ENCODE measurements around the gene PPIL1.

PPIL1 gene

DNA sequence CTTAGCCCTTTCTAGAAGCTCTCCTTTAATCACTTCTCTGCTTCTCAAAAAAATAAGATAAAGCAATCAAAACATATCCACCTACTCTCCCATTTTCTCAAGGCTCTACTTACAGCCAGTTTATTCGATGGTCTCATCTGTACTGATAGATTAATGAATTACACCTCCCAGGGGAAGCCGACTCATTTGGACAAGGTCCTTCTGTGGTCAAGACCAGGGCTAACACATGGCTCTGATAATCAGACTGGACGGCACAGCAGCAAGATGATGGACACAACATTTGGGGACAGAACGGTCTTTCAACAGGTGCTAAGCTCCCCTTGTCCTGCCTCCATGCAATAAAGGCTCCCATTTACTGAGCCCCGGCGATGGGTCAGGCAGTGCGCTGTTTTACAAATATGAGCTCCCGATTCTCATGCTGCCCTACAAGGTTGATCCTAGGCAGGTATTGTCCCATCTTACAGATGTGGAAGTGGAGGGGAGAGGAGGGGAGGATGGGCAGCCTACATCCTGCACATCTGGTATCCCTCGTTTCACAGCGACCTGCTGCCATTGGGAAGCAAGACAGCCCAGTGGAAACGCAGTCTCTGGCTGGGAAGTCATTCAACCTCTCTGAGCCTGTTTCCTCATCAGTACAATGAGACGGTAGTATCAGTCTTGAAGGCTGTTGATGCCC, 51.0 kb downstream of the PPIL1 start:
- H3K4me2 ChIP-seq = no peak overlapping the region
- TF ChIP-seq, protein P1, sequence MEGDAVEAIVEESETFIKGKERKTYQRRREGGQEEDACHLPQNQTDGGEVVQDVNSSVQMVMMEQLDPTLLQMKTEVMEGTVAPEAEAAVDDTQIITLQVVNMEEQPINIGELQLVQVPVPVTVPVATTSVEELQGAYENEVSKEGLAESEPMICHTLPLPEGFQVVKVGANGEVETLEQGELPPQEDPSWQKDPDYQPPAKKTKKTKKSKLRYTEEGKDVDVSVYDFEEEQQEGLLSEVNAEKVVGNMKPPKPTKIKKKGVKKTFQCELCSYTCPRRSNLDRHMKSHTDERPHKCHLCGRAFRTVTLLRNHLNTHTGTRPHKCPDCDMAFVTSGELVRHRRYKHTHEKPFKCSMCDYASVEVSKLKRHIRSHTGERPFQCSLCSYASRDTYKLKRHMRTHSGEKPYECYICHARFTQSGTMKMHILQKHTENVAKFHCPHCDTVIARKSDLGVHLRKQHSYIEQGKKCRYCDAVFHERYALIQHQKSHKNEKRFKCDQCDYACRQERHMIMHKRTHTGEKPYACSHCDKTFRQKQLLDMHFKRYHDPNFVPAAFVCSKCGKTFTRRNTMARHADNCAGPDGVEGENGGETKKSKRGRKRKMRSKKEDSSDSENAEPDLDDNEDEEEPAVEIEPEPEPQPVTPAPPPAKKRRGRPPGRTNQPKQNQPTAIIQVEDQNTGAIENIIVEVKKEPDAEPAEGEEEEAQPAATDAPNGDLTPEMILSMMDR (conservative IDR thresholded peaks at IDR 0.05; ENCODE audit: low read depth, low read length) = no peak
- H3K4me1 ChIP-seq (ENCODE audit: low read depth, poor library complexity, severe bottlenecking) = no peaks in the 10 kb centered on the region
- H2AFZ ChIP-seq (ENCODE audit: low read depth) = no peak overlapping the region
- no peak overlapping the region for H3K9ac ChIP-seq
- no peaks in the 10 kb centered on the region for H4K20me1 ChIP-seq (ENCODE audit: insufficient read depth)
- H3K27ac ChIP-seq = no peak overlapping the region
- H3K36me3 ChIP-seq (ENCODE audit: insufficient read depth) = no peaks in the 10 kb centered on the region
- no peak overlapping the region for H3K4me3 ChIP-seq (IDR thresholded peaks at IDR 0.05; ENCODE audit: insufficient read depth, low read depth, low read length)
- H3K79me2 ChIP-seq (ENCODE audit: insufficient read depth, low read depth) = no peaks in the 10 kb centered on the region
- no peaks in the 10 kb centered on the region for H3K27me3 ChIP-seq (ENCODE audit: insufficient read depth, low read depth)

DNA sequence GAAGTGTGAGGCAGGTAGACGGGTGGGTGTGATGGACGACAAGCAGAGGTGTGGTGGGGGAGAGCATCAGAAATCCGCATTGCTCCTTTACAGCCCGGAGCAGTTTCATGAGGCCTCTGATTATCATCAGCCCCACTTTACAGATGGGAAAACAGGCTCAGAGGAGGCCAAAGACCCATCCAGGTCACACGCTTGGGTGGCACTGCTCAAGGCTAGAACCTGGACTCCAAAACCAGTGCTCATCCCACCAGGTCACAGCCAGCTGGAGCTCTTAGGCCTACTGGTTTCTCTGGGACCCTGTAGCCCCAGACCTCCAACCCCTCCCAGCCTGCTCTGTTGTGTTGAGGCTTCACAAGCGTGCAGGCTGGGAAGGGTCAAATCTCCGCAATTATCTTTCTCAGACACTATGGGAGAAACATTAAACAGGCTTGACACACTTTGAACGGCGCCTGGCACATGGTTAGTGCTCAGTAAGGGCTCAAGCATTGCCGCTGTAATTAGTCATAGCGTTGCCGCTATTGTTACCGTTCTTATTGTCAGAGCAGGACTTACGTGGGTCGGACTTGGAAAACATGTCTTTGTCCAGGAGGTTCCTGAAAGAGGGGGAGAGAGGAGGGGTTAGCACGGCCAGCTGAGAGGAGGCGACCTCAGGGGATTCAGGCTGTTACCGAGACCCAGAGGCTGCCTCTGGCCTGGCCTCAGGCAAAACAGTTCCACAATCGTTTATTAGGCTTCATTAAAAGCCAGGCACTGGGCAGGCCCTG, 51.9 kb downstream of the PPIL1 start:
- Histone ChIP-seq H2AFZ (ENCODE audit: low read depth) (no peak overlapping the region), H3K4me3 (IDR thresholded peaks at IDR 0.05; ENCODE audit: insufficient read depth, low read depth, low read length) (no peak overlapping the region), H3K27me3 (ENCODE audit: insufficient read depth, low read depth) (no peaks in the 10 kb centered on the region), H3K9ac (no peak overlapping the region), H3K4me2 (no peak overlapping the region), H4K20me1 (ENCODE audit: insufficient read depth) (no peaks in the 10 kb centered on the region), H3K79me2 (ENCODE audit: insufficient read depth, low read depth) (no peaks in the 10 kb centered on the region), H3K36me3 (ENCODE audit: insufficient read depth) (no peaks in the 10 kb centered on the region), H3K27ac (no peak overlapping the region), H3K4me1 (ENCODE audit: low read depth, poor library complexity, severe bottlenecking) (no peaks in the 10 kb centered on the region)
- TF ChIP-seq, protein P1 (conservative IDR thresholded peaks at IDR 0.05; ENCODE audit: low read depth, low read length) = no peak

DNA sequence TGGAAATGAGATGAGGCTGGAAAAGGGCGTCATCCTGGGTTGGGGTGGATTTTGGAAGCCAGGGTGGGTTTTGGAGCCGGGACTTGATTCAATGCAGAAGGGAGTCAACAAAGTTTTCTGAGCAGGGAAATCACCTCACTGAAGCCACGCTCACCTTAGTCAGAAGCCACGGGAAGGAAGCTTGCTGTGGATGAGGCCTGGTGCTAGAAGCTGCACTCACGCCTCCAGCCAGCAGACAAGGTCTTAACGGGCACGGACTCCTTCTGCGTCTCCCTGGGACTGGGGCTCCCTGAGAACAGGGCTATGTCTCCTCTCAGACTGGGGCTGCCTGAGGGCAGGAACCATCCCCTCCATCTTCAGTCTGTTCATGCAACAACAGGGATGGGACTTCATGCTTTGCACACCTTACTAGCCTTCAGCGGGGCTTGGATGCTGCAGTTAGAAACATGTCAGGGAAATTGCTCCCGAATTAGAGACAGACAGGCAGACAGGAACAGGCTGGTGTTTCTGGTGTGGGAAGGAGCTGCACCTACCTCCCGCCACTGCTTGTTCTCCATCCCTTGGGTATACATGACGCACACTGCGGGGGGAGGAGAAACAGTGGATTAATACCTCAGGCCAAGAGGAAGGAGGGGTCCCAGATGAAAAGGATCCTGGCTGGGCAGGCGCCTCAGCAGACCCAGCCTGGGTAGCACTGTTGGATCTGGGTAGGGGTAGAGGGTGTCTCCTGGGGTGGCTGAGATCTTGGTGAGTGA, 52.8 kb downstream of the PPIL1 start:
- no peaks in the 10 kb centered on the region for H3K36me3 ChIP-seq (ENCODE audit: insufficient read depth)
- H3K27ac ChIP-seq = no peak overlapping the region
- no peaks in the 10 kb centered on the region for H3K4me1 ChIP-seq (ENCODE audit: low read depth, poor library complexity, severe bottlenecking)
- no peaks in the 10 kb centered on the region for H4K20me1 ChIP-seq (ENCODE audit: insufficient read depth)
- H3K4me2 ChIP-seq = no peak overlapping the region
- no peak overlapping the region for H2AFZ ChIP-seq (ENCODE audit: low read depth)
- no peaks in the 10 kb centered on the region for H3K79me2 ChIP-seq (ENCODE audit: insufficient read depth, low read depth)
- H3K9ac ChIP-seq = no peak overlapping the region
- H3K4me3 ChIP-seq (IDR thresholded peaks at IDR 0.05; ENCODE audit: insufficient read depth, low read depth, low read length) = no peak overlapping the region
- TF ChIP-seq, protein P1 (conservative IDR thresholded peaks at IDR 0.05; ENCODE audit: low read depth, low read length) = no peak
- no peaks in the 10 kb centered on the region for H3K27me3 ChIP-seq (ENCODE audit: insufficient read depth, low read depth)

DNA sequence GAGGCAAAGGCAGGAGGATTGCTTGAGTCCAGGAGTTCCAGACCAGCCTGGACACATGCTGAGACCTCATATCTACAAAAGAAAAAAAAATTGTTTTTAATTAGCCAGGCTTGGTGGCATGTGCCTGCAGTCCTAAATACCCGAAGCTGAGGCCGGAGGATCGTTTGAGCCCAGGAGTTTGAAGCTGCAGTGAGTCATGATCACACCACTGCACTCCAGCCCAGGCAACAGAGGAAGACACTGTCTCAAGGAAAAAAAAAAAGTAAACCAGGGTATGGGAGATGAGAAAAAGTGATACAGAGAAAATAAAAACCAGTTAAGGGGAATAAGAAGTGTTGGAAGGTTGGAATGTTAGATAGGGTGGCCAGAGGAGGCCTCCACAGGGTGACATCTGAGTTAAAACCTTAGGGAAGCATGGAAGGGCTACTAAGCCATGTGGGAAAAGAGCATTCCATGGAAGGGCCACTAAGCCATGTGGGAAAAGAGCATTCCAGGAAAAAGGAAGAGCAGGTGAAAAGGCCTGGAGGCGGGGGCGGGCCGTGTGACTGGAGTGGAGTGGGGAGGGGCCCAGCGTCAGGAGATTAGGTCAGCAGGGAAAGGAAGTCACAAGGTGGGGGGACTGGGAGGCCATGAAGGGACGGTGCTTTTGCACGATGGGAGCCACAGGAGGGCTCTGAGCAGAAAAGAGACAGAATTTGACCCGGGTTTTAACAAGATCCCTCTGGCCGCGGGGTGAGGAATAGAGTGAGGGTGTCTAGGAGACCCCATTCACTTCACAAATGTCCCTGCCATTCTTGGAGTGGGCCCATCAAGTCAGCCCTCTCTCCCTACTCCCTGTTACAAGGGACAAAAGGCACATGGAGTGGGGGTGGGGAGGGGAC, 53.7 kb downstream of the PPIL1 start:
- H3K27ac ChIP-seq = no peak overlapping the region
- no peaks in the 10 kb centered on the region for H3K36me3 ChIP-seq (ENCODE audit: insufficient read depth)
- H3K79me2 ChIP-seq (ENCODE audit: insufficient read depth, low read depth) = no peaks in the 10 kb centered on the region
- no peak overlapping the region for H2AFZ ChIP-seq (ENCODE audit: low read depth)
- H3K9ac ChIP-seq = no peak overlapping the region
- no peak overlapping the region for H3K4me3 ChIP-seq (IDR thresholded peaks at IDR 0.05; ENCODE audit: insufficient read depth, low read depth, low read length)
- H3K4me1 ChIP-seq (ENCODE audit: low read depth, poor library complexity, severe bottlenecking) = peaks cover 8% of the 10 kb centered on the region
- H3K4me2 ChIP-seq = no peak overlapping the region
- TF ChIP-seq, protein P1 (conservative IDR thresholded peaks at IDR 0.05; ENCODE audit: low read depth, low read length) = no peak
- no peaks in the 10 kb centered on the region for H3K27me3 ChIP-seq (ENCODE audit: insufficient read depth, low read depth)
- no peaks in the 10 kb centered on the region for H4K20me1 ChIP-seq (ENCODE audit: insufficient read depth)
